Measurements from ENCODE around the gene GNAQ.

GRCh38 chr9:77892171-77892570 lies 139.4 kb downstream of the GNAQ start:
- TF ChIP-seq CTCF (IDR thresholded peaks at IDR 0.05), result no peak
- no peak for TF ChIP-seq POLR2AphosphoS5 (IDR thresholded peaks at IDR 0.05)
- no peak for TF ChIP-seq POLR2A (IDR thresholded peaks at IDR 0.05)
